Adrenal gland (tissue), 12 donors: ENCODE data around the gene HIP1R. TPM values are rescaled to one million over a fixed set of nuclear protein-coding genes. Genes with fewer than 3 reads are reported as not detected.
A peak's percentile ranks its signal among the peaks of the same experiment; 100 is the strongest.

Source experiments
- DNase-seq, 7 donors: peaks; one replicate each; pipeline ENCODE4 v3.0.0-alpha.2; 2019 to 2020
- H3K27ac ChIP-seq, 5 donors: fragments of 200-600 bp; sonication (generic) in 4 of 5; 1 replicate in 3 of 5; 2 replicates in 2 of 5; pipeline versions ENCODE4 v1.5.1 to v1.8.0; 2016 to 2020; ENCODE audit warnings: mild to moderate bottlenecking in 1 of 5
- H3K27me3 ChIP-seq: fragments of 200-600 bp; 2 replicates; pipeline ENCODE4 v1.8.0; 2021
- H3K36me3 ChIP-seq, 2 donors: fragments of 200-600 bp; replicated peaks in 1 of 2; 1 replicate in 1 of 2; 2 replicates in 1 of 2; pipeline versions ENCODE4 v1.5.1 to v1.8.0; 2018 to 2022
- H3K4me1 ChIP-seq, 2 donors: fragments of 200-600 bp; replicated peaks in 1 of 2; 1 replicate in 1 of 2; 2 replicates in 1 of 2; pipeline versions ENCODE4 v1.5.1 to v1.8.0; 2018 to 2021
- H3K4me3 ChIP-seq, 4 donors: fragments of 200-600 bp; sonication (generic) in 3 of 4; one replicate each; pipeline ENCODE4 v1.5.1; 2016 to 2018
- H3K9me3 ChIP-seq, 3 donors: fragments of 200-600 bp; sonication (generic) in 1 of 3; replicated peaks in 1 of 3; 1 replicate in 2 of 3; 2 replicates in 1 of 3; pipeline versions ENCODE4 v1.5.1 to v1.8.0; 2016 to 2021
- POLR2A ChIP-seq, 2 donors: fragments of 450-650 bp; IDR thresholded peaks; one replicate each; pipeline ENCODE4 v1.6.1; 2017; ENCODE audit warnings: antibody characterized with exemption in 2 of 2, mild to moderate bottlenecking in 2 of 2, moderate library complexity in 1 of 2
- WGBS, 4 donors: extraction: QIAGEN DNeasy Blood & Tissue Kit in 2 of 4; methylation state at CpG; one replicate each; pipeline versions ENCODE4 v1.1.5 to v1.1.7; 2013 to 2017; 5-methylcytosine and 5-hydroxymethylcytosine counted together
- intact Hi-C, 2 donors: fragments of 100-400 bp; cut with DNase I; formaldehyde crosslinking; loops; one replicate each; pipeline versions ENCODE4 v1.14.1 to v1.15.0; 2022 to 2023
- polyA plus RNA-seq, 3 donors: library from polyadenylated mRNA; stranded (reverse); fragments of 200-250 nt in 2 of 3; fragments of 350-450 nt in 1 of 3; fragmentation: Illumina TruSeq in 1 of 3; extraction: RNeasy Lipid Tissue Mini Kit (QIAGEN cat#74804) in 1 of 3; gene quantifications; one replicate each; pipeline ENCODE4 v1.2.3, GENCODE V29; 2013 to 2014
- total RNA-seq, 9 donors: library from RNA; depleted of rRNA in 4 of 9; stranded (reverse); fragments of >200 nt in 4 of 9; fragments of 120-200 nt in 1 of 9; fragmentation: NEBNext Ultra II Directional in 1 of 9; extraction: Animal tissue kit (Norgen Biotek cat#: 25700) in 1 of 9; gene quantifications; one replicate each; pipeline versions ENCODE4 v1.1.0 to v1.2.4, GENCODE V29; 2013 to 2023
- TF ChIP-seq, protein P1 (sequence below), 6 experiments: fragments of 450-650 bp in 4 of 6; fragments of 200-600 bp in 2 of 6; sonication (generic) in 1 of 6; IDR thresholded peaks; 1 replicate in 5 of 6; 2 replicates in 1 of 6; pipeline versions ENCODE4 v1.5.1 to v1.8.0; 2016 to 2021; ENCODE audit warnings: antibody characterized with exemption in 6 of 6, mild to moderate bottlenecking in 2 of 6, moderate library complexity in 1 of 6
- donor health status: healthy with polysubstance abuse.
- donor health status: Bipolar disorder and iron deficiency.
- donor health status: DM: yes; HTN: yes; CAD: no.
- donor health status: DM: no; HTN: no; CAD: no.
- donor health status: DM: no; HTN: no; CAD: no.
- donor health status: DM: yes; HTN: yes; CAD: no.

The HIP1R gene
- total and polyA plus RNA-seq, 12 donors = 21.6 to 107 (median 41.3) TPM

- 75 to 79% (median 77%) methylated on average over 11 of the region's 11 CpGs for WGBS, 4 donors
- no peak overlapping the region for H3K27ac ChIP-seq
- H3K4me1 ChIP-seq = peaks cover 0 to 10% of the 10 kb centered on the region in 2 donors
- H3K9me3 ChIP-seq = no peaks in the 10 kb centered on the region
- H3K4me3 ChIP-seq = no peak overlapping the region
- intact Hi-C loops = no loop called here
- TF ChIP-seq POLR2A (IDR thresholded peaks at IDR 0.05) = no peak
- TF ChIP-seq, protein P1, sequence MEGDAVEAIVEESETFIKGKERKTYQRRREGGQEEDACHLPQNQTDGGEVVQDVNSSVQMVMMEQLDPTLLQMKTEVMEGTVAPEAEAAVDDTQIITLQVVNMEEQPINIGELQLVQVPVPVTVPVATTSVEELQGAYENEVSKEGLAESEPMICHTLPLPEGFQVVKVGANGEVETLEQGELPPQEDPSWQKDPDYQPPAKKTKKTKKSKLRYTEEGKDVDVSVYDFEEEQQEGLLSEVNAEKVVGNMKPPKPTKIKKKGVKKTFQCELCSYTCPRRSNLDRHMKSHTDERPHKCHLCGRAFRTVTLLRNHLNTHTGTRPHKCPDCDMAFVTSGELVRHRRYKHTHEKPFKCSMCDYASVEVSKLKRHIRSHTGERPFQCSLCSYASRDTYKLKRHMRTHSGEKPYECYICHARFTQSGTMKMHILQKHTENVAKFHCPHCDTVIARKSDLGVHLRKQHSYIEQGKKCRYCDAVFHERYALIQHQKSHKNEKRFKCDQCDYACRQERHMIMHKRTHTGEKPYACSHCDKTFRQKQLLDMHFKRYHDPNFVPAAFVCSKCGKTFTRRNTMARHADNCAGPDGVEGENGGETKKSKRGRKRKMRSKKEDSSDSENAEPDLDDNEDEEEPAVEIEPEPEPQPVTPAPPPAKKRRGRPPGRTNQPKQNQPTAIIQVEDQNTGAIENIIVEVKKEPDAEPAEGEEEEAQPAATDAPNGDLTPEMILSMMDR (IDR thresholded peaks at IDR 0.05) = no peak
- no peaks in the 10 kb centered on the region for H3K27me3 ChIP-seq
- no peaks in the 10 kb centered on the region for H3K36me3 ChIP-seq
- no peak for DNase-seq
Observed at GRCh38 chr12:122823429-122823828, 11.8 kb upstream of the HIP1R start.

- H3K4me3 ChIP-seq = peak overlapping the region in 2 of 4 donors; percentile 2 to 43
- H3K27me3 ChIP-seq = no peaks in the 10 kb centered on the region
- intact Hi-C loops = no loop called here
- H3K36me3 ChIP-seq = no peaks in the 10 kb centered on the region
- WGBS, 4 donors = 19 to 27% (median 23%) methylated on average over 22 of the region's 22 CpGs
- no peaks in the 10 kb centered on the region for H3K9me3 ChIP-seq
- H3K27ac ChIP-seq = no peak overlapping the region
- H3K4me1 ChIP-seq = peaks cover 0 to 10% of the 10 kb centered on the region in 2 donors
- no peak for TF ChIP-seq POLR2A (IDR thresholded peaks at IDR 0.05)
- DNase-seq = peak in 3 of 7 donors; percentile 36 to 54 (median 45)
Observed at GRCh38 chr12:122825773-122826724, 9.2 kb upstream of the HIP1R start.

DNA sequence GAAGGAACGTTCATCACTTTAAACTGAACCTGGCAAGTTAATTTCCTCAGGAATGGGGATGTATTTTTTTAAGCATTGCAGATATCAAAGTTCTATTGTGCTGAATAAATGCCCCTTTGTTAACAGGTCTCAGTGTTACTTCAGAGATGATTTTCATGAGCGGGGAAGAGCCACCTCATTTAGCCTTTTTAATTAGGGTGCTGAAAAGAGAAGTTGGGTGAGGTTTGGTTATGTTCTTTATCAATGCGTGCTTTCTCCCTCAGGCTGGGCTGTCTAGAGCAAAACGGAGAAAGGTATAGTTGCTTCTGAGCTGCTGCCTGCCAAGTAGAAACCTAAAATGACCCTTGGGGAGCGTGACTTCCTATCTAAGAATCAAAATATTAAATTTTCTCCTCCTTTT, 8.0 kb upstream of the HIP1R start:
- H3K4me3 ChIP-seq = no peak overlapping the region
- peaks cover 0 to 10% of the 10 kb centered on the region in 2 donors for H3K4me1 ChIP-seq
- no peaks in the 10 kb centered on the region for H3K27me3 ChIP-seq
- no peaks in the 10 kb centered on the region for H3K36me3 ChIP-seq
- no peak overlapping the region for H3K27ac ChIP-seq
- DNase-seq = no peak
- WGBS, 4 donors = 55 to 67% (median 59%) methylated on average over 5 of the region's 5 CpGs
- no peaks in the 10 kb centered on the region for H3K9me3 ChIP-seq
- intact Hi-C loops = no loop called here
- TF ChIP-seq, protein P1 (IDR thresholded peaks at IDR 0.05) = no peak
- TF ChIP-seq POLR2A (IDR thresholded peaks at IDR 0.05) = no peak

DNA sequence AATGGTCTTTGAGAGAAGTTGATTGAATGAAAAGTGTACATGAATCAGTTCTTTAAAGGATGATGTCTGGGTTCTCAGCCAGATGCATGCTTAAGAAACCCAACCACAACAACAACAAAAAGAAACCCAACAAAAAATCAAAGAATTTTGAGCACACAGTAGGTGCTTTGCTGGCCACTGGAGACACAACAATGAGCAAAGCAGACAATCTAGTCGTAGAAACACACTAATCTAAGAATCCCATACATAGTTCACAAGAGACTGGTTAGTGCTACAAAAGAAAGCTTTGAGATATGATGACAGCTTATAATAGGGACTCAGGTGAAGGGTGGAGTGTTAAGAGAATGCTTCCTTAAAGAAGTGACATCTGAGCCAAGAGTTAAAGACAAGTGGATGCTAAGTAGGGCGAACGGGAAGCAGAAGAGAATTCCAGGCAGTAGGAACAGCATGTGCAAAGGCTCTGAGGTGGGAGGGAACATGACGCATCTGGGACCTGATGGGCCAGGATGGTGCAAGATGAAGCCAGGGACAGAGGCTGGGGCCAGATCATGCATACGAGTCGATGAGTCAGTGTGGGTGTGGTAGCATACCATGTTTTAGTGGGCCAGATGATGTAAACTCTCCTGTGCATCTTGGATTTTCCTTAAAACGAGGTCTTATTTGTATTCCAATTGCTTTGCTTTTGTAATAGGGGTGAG, 4.6 kb upstream of the HIP1R start:
- Histone ChIP-seq H3K9me3 (no peaks in the 10 kb centered on the region), H3K4me1 (peaks cover 0 to 14% of the 10 kb centered on the region in 2 donors), H3K36me3 (no peaks in the 10 kb centered on the region), H3K4me3 (no peak overlapping the region), H3K27me3 (no peaks in the 10 kb centered on the region), H3K27ac (no peak overlapping the region)
- intact Hi-C loops = no loop called here
- WGBS, 4 donors = 72 to 82% (median 76%) methylated on average over 7 of the region's 7 CpGs
- DNase-seq = no peak
- TF ChIP-seq, protein P1 (IDR thresholded peaks at IDR 0.05) = no peak
- TF ChIP-seq POLR2A (IDR thresholded peaks at IDR 0.05) = no peak
